Duodenal mucosa (tissue), 2 donors: ENCODE data around the gene CD207.

ENCODE experiments used
- H3K27ac ChIP-seq: one replicate; pipeline ENCODE4 v1.7.0; 2013; ENCODE audit warnings: low read depth, low read length
- H3K27me3 ChIP-seq, 2 donors: one replicate each; pipeline ENCODE4 v1.7.0; 2013; ENCODE audit warnings: low read length in 2 of 2, control low read depth in 1 of 2; ENCODE audit not compliant: insufficient read depth in 2 of 2, control insufficient read depth in 1 of 2
- H3K36me3 ChIP-seq, 2 donors: one replicate each; pipeline ENCODE4 v1.7.0; 2013; ENCODE audit warnings: low read length in 2 of 2, control low read depth in 1 of 2; ENCODE audit not compliant: insufficient read depth in 2 of 2, control insufficient read depth in 1 of 2
- H3K4me1 ChIP-seq, 2 donors: one replicate each; pipeline ENCODE4 v1.7.0; 2013; ENCODE audit warnings: low read length in 2 of 2, control low read depth in 1 of 2; ENCODE audit not compliant: insufficient read depth in 2 of 2, control insufficient read depth in 1 of 2
- H3K4me3 ChIP-seq, 2 donors: one replicate each; pipeline ENCODE4 v1.7.0; 2013; ENCODE audit warnings: low read length in 2 of 2, low read depth in 1 of 2
- H3K9ac ChIP-seq, 2 donors: one replicate each; pipeline ENCODE4 v1.7.0; 2013; ENCODE audit warnings: low read length in 2 of 2, low read depth in 1 of 2
- H3K9me3 ChIP-seq, 2 donors: one replicate each; pipeline ENCODE4 v1.7.0; 2013; ENCODE audit warnings: low read length in 2 of 2, control low read depth in 1 of 2; ENCODE audit not compliant: control insufficient read depth in 1 of 2

The CD207 gene

DNA sequence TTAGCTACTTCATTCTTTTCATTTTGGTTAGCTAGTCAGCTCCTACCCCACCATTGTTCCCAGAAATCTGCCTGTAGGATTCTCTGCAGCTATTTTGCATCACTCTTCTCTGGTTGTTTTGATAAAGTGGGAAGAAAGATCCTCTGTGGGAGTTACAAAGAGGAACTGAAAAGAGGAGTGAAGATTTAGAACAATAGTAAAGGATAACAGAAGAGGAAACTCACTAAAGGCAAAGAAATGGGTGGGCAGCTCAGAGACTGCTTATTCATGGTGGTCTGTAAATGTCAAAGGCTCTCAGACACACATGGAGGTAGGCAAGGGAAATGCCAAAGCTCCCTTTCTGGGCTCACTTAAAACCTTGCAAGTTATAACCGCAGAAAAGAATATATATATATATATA, 17.2 kb upstream of the CD207 start:
- H3K4me3 ChIP-seq: no peak overlapping the region
- no peaks in the 10 kb centered on the region for H3K4me1 ChIP-seq
- no peaks in the 10 kb centered on the region for H3K9me3 ChIP-seq
- no peak overlapping the region for H3K9ac ChIP-seq
- H3K27me3 ChIP-seq: no peaks in the 10 kb centered on the region
- no peaks in the 10 kb centered on the region for H3K36me3 ChIP-seq
- H3K27ac ChIP-seq: no peak overlapping the region

- Histone ChIP-seq H3K4me1 (no peaks in the 10 kb centered on the region), H3K27me3 (no peaks in the 10 kb centered on the region), H3K9me3 (no peaks in the 10 kb centered on the region), H3K36me3 (no peaks in the 10 kb centered on the region), H3K9ac (no peak overlapping the region), H3K4me3 (no peak overlapping the region), H3K27ac (no peak overlapping the region)
Measured at GRCh38 chr2:70851704-70852103, 16.1 kb upstream of the CD207 start.

GRCh38 chr2:70850925-70851324, 15.3 kb upstream of the CD207 start:
- H3K27ac ChIP-seq: no peak overlapping the region
- no peaks in the 10 kb centered on the region for H3K27me3 ChIP-seq
- no peaks in the 10 kb centered on the region for H3K36me3 ChIP-seq

DNA sequence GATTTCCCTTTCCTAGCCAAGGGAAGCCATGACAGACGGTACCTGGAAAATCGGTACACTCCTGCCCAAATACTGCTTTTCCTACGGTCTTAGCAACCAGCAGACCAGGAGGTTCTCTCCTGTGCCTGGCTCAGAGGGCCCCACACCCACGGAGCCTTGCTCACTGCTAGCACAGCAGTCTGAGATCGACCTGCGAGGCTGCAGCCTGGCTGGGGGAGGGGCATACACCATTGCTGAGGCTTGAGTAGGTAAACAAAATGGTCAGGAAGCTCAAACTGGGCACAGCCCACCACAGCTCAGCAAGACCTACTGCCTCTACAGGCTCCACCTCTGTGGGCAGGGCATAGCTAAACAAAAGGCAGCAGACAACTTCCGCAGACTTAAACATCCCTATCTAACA, 6.8 kb upstream of the CD207 start:
- Histone ChIP-seq H3K36me3 (no peaks in the 10 kb centered on the region), H3K27me3 (no peaks in the 10 kb centered on the region), H3K4me1 (no peaks in the 10 kb centered on the region), H3K9ac (no peak overlapping the region), H3K4me3 (no peak overlapping the region), H3K27ac (no peak overlapping the region), H3K9me3 (no peaks in the 10 kb centered on the region)

More at GRCh38 chr2:70850925-70851324, 15.3 kb upstream of the CD207 start:
- Histone ChIP-seq H3K4me1 (no peaks in the 10 kb centered on the region), H3K9me3 (no peaks in the 10 kb centered on the region), H3K9ac (no peak overlapping the region), H3K4me3 (no peak overlapping the region)

GRCh38 chr2:70837980-70838925, 2.6 kb upstream of the CD207 start:
- H3K4me3 ChIP-seq: no peak overlapping the region
- no peak overlapping the region for H3K27ac ChIP-seq
- H3K36me3 ChIP-seq: no peaks in the 10 kb centered on the region
- H3K9me3 ChIP-seq: no peaks in the 10 kb centered on the region
- H3K27me3 ChIP-seq: no peaks in the 10 kb centered on the region
- no peak overlapping the region for H3K9ac ChIP-seq
- no peaks in the 10 kb centered on the region for H3K4me1 ChIP-seq

DNA sequence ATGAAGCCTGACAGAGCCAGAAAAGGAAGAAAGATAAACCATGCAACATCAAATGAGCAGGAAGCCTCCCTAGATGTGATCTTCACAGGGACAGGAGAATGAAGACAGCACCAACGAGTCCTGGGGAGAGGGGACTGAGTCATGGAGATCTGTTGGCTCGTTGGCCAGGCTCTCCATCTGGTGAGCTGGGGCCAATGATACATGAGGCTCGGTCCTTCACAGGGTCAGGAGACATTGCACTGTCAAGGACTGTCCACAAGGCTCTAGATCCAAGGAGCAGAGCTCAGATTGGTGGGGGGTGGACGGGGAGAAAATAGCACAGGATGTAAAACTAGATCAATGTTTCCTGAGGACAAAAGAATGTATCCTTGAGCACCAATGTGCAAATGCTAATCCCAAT, 735 bp downstream of the CD207 start:
- H3K4me3 ChIP-seq: no peak overlapping the region
- H3K9ac ChIP-seq: no peak overlapping the region
- H3K4me1 ChIP-seq: no peaks in the 10 kb centered on the region

GRCh38 chr2:70834106-70834505, 1.5 kb downstream of the CD207 start:
- no peak overlapping the region for H3K9ac ChIP-seq
- H3K4me1 ChIP-seq: no peaks in the 10 kb centered on the region
- no peaks in the 10 kb centered on the region for H3K9me3 ChIP-seq
- no peak overlapping the region for H3K27ac ChIP-seq
- no peaks in the 10 kb centered on the region for H3K36me3 ChIP-seq
- H3K4me3 ChIP-seq: no peak overlapping the region
- no peaks in the 10 kb centered on the region for H3K27me3 ChIP-seq

More for the DNA sequence above, 735 bp downstream of the CD207 start:
- Histone ChIP-seq H3K9me3 (no peaks in the 10 kb centered on the region), H3K27ac (no peak overlapping the region), H3K36me3 (no peaks in the 10 kb centered on the region), H3K27me3 (no peaks in the 10 kb centered on the region)

DNA sequence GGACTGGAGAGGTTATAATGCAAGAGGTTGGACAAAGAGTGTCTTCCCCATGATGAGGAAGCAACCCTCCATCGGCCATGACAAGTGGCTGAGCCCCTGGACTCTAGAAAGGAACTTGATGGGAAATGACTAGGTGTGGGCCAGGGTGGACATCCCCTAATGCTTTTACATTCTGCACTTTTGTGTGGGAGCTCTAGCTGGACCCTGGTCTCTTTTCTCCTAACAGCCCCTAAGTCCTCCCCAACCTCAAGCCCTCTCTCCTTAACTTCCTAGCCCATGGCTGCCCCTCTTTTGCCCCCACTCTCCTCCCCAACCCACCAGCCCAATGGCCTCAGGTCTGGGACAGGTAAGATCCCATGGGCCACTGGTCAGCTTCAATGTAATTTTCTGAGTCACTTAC, 2.4 kb downstream of the CD207 start:
- H3K27ac ChIP-seq: no peak overlapping the region
- no peak overlapping the region for H3K9ac ChIP-seq
- H3K4me3 ChIP-seq: no peak overlapping the region

GRCh38 chr2:70832386-70832785, 3.2 kb downstream of the CD207 start:
- Histone ChIP-seq H3K4me1 (no peaks in the 10 kb centered on the region), H3K4me3 (no peak overlapping the region), H3K27me3 (no peaks in the 10 kb centered on the region), H3K9me3 (no peaks in the 10 kb centered on the region), H3K9ac (no peak overlapping the region), H3K36me3 (no peaks in the 10 kb centered on the region), H3K27ac (no peak overlapping the region)

More for the DNA sequence above, 2.4 kb downstream of the CD207 start:
- Histone ChIP-seq H3K4me1 (no peaks in the 10 kb centered on the region), H3K9me3 (no peaks in the 10 kb centered on the region), H3K36me3 (no peaks in the 10 kb centered on the region), H3K27me3 (no peaks in the 10 kb centered on the region)

DNA sequence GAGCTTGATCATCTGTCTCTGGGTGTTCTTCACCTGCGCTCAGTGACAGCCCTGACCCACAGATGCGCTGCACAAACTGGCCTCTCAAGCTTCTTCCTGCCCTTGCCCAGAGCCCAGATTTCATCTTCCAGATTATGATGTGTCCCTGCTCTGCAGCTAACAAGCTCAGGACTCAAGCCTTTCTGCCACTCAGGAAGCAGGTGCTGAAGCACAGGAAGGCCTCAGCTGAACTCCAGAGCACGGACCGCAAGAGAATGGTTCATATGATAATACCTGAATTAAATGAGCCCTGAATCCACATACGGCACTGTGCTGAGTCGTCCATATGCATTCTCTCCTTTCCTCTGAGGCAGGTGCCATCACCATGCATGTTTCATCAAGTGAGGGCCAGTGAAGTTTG, 3.8 kb downstream of the CD207 start:
- H3K27me3 ChIP-seq: no peaks in the 10 kb centered on the region
- no peak overlapping the region for H3K27ac ChIP-seq
- no peaks in the 10 kb centered on the region for H3K4me1 ChIP-seq
- no peak overlapping the region for H3K4me3 ChIP-seq
- no peaks in the 10 kb centered on the region for H3K36me3 ChIP-seq
- no peak overlapping the region for H3K9ac ChIP-seq
- H3K9me3 ChIP-seq: no peaks in the 10 kb centered on the region
